Measurements from ENCODE around the gene ECSIT.
"Not testable (repeated sequence)": the region's sequence is repeated elsewhere in the genome, so short reads cannot be mapped to it uniquely, and the experiment has no call there.

ECSIT gene

DNA sequence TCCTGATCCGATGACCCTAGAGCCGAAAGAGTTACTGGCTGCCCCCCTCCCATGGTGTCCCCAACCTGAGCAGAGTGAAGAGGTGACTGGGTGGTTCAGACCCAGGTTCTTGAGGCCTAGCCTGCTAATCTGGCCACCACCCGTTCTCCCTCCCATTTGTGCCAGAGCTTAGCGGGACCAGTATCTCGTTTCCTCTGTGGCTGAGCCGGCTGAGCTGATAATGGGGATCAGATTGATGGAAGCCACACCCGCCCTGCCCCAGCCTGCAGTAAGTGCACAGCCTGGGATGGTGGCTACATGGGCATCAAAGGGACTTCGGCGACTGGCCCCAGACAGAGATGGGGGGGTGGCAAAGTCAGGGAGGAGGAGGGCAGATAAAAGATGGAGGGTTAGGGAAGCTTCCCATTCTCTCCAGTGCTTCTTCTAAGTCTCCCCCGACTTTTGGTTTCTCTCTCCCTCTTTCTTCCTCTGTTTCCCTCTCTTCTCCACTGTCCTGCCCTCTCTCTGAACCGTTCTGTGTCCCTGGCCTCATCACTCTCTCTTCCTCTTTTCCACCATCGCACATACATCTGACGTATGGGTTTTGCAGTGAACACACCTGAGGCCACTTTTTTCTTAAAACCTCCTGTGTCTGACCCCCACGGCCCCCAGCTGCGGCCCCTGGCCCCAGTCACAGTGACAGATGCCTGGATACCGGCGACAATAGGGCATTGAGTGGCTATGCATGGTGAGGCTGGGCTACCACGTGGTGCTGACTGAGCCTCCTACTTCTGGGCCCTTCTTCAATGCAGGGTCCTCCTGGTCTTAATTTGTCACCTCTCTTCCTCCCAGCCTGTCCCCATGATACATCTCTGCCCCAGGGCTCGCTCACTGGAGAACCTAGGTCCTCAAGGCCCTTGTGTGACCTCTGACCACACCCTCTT, 50.5 kb downstream of the ECSIT start:
- no peak for TF ChIP-seq ZFX (IDR thresholded peaks at IDR 0.05; ENCODE audit: borderline replicate concordance)
- TF ChIP-seq, protein P1, sequence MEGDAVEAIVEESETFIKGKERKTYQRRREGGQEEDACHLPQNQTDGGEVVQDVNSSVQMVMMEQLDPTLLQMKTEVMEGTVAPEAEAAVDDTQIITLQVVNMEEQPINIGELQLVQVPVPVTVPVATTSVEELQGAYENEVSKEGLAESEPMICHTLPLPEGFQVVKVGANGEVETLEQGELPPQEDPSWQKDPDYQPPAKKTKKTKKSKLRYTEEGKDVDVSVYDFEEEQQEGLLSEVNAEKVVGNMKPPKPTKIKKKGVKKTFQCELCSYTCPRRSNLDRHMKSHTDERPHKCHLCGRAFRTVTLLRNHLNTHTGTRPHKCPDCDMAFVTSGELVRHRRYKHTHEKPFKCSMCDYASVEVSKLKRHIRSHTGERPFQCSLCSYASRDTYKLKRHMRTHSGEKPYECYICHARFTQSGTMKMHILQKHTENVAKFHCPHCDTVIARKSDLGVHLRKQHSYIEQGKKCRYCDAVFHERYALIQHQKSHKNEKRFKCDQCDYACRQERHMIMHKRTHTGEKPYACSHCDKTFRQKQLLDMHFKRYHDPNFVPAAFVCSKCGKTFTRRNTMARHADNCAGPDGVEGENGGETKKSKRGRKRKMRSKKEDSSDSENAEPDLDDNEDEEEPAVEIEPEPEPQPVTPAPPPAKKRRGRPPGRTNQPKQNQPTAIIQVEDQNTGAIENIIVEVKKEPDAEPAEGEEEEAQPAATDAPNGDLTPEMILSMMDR (IDR thresholded peaks at IDR 0.05) = no peak
- no peak overlapping the region for H3K27ac ChIP-seq

DNA sequence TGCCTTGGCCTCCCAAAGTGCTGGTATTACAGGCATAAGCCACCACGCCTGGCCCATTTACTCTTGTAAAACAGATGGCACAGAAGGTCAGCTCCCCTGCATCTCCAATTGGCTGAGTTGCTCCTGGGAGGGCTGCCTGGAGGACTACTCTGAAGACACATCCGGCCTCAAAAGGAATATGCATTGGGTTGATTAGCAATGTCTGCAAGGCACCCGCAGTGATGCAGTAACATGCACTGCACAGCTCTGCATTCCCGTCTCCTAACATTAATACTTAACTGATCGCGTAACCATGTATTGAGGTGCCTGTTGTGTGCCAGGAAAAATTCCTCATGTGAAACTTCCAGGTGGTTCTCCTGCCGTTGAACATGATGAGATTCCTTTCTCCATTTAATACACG, 53.1 kb downstream of the ECSIT start:
- TF ChIP-seq, protein P1 (IDR thresholded peaks at IDR 0.05) = no peak
- no peak for TF ChIP-seq ZFX (IDR thresholded peaks at IDR 0.05; ENCODE audit: borderline replicate concordance)
- H3K27ac ChIP-seq = no peak overlapping the region

DNA sequence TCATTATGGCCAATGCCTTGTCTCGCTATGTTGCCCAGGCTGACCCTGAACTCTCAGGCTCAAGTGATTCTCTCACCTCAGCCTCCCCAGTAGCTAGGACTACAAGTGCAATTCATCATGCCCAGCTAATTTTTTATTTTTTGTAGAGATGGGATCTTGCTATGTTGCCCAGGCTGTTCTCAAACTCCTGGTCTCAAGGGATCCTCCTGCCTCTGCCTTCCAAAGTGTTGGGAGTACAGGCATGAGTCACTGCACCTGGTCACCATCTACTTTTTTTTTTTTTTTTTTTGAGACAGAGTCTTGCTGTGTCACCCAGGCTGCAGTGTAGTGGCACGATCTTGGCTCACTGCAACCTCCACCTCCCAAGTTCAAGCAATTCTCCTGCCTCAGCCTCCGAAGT, 53.6 kb downstream of the ECSIT start:
- not testable (repeated sequence) for H3K27ac ChIP-seq

DNA sequence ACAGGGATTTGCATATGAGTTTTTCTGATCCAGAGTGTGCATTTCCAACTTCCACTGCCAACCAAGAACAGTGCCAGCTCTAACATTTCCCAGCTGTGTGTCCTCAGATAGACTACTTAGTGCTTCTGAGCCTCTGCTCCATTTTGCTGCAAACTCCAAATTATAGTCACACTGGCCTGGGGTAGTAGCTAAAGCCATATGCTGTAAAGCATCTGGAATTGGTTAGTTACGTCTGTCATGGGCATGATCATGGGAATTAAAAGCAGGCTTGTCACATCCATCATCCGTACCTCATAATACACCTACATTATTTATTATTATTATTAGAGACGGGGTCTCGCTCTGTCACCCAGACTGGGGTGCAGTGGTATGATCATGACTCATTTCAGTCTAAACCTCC, 55.2 kb downstream of the ECSIT start:
- no peak overlapping the region for H3K27ac ChIP-seq
- no peak for TF ChIP-seq ZFX (IDR thresholded peaks at IDR 0.05; ENCODE audit: borderline replicate concordance)
- TF ChIP-seq, protein P1 (IDR thresholded peaks at IDR 0.05) = no peak

DNA sequence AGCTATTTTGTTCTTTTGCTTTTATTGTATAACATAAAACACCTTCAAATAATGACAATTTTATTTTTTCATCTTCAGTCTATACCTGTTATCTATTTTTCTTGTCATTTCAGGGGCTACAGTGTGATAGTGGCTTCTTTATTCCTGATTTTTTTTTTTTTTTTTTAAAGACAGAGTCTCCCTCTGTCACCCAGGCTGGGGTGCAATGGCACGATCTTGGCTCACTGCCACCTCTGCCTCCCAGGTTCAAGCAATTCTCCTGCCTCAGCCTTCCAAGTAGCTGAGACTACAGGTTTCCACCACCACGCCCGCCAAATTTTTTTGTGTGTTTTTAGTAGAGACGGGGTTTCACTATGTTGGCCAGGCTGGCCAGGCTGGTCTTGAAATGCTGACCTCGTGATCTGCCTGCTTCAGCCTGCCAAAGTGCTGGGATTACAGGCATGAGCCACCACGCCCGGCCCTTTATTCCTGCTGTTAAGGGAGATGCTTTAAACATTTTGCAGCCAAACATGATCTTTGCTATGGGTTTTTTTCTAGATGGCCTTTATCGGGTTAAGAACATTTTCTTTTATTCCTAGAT, 60.6 kb downstream of the ECSIT start:
- not testable (repeated sequence) for H3K27ac ChIP-seq

DNA sequence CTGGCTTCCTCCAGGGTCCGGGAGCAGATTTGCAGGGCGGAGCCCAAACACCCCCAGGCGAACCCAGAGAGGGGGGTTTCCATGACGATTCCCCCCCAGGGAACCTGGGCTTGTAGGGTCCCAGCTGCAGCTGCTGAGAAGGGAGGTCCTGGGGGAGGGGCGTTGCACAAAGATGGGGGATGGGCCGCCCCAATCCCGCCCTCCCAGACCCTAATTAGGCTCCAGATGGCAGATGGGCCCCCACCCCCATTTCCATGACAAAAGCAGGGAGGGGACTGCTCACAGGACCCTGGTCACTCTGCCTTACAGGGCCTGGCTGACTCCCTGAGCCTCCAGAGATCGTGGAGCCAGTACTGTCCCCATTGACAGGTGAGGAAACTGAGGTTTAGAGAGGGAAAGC, 63.3 kb downstream of the ECSIT start:
- TF ChIP-seq, protein P1 (IDR thresholded peaks at IDR 0.05) = no peak
- TF ChIP-seq ZFX (IDR thresholded peaks at IDR 0.05; ENCODE audit: borderline replicate concordance) = no peak
- no peak overlapping the region for H3K27ac ChIP-seq

DNA sequence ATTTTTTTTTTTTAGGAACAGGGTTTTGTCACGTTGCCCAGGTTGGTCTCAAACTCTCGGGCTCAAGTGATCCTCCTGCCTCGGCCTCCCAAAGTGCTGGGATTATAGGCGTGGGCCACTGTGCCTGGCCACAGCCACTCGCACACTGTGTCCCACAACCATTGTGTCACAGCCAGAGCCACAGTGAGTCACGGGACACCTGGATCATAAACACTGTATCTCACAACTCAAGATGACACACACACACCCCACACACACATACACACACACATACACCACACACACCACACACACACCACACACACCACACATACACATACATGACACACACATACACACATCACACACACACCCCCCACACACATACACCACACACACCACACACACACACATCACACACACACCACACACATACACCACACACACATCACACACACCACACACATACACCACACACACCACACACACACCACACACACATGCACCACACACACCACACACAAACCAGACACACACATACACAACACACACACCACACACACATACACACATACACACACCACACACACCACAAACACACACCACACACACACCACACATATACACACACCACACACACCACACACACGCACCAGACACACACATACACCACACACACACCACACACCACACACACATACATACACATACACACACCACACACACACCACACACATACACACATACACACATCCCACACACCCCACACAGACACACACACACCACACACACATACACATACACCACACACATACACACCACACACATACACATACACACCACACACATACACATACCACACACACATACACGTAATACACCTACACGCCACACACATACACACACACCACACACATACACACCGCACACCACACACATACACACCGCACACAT, 64.3 kb downstream of the ECSIT start:
- TF ChIP-seq, protein P1 (IDR thresholded peaks at IDR 0.05) = no peak
- no peak for TF ChIP-seq ZFX (IDR thresholded peaks at IDR 0.05; ENCODE audit: borderline replicate concordance)
- no peak overlapping the region for H3K27ac ChIP-seq

DNA sequence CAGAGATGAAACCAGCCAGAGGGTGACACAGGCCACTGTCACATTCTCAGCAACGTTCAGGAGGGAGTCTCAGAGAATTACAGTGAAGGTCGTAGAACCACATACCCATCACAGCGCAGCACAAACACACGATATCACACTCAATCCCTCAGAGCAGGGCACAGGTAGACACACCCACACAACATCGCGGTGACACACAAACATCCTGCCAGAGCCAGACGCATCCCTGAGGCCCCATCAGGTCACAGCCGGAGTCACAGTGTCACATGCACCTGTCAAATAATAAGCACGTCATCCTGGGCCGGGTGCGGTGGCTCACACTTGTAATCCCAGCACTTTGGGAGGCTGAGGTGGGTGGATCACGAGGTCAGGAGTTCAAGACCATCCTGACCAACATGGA, 65.5 kb downstream of the ECSIT start:
- no peak overlapping the region for H3K27ac ChIP-seq
- TF ChIP-seq ZFX (IDR thresholded peaks at IDR 0.05; ENCODE audit: borderline replicate concordance) = no peak
- TF ChIP-seq, protein P1 (IDR thresholded peaks at IDR 0.05) = no peak
